ENCODE measurements around the gene E2F4. TPM values are rescaled to one million over a fixed set of nuclear protein-coding genes. Genes with fewer than 3 reads are reported as not detected.

Gene E2F4
- polyA plus RNA-seq, 3 donors from 2014 or later: 42.7 to 85.3 (median 76.0) TPM

GRCh38 chr16:67246756-67247191, 54.8 kb downstream of the E2F4 start:
- peaks cover 50 to 55% of the 10 kb centered on the region in 2 donors for H3K4me1 Mint-ChIP-seq
- H3K4me3 Mint-ChIP-seq: peak overlapping the region; percentile 83 to 95 (median 95)
- DNase-seq: peak in 1 of 3 donors; percentile 25
- H3K9me3 Mint-ChIP-seq: no peaks in the 10 kb centered on the region
- H3K27me3 Mint-ChIP-seq (ENCODE audit: low read depth in 3 of 3): peaks cover 7 to 16% (median 11%) of the 10 kb centered on the region in 3 donors
- no peaks in the 10 kb centered on the region for H3K36me3 Mint-ChIP-seq
- H3K27ac Mint-ChIP-seq: peak overlapping the region; percentile 71 to 91 (median 84)

- peak within 1 kb of the TSS; percentile 81 to 91 (median 88) for H3K27ac Mint-ChIP-seq
- peaks cover 49 to 54% of the 10 kb centered on the region in 2 donors for H3K4me1 Mint-ChIP-seq
- DNase-seq: peak; percentile 97 to 99 (median 98)
- H3K9me3 Mint-ChIP-seq: no peaks in the 10 kb centered on the region
- H3K36me3 Mint-ChIP-seq: no peaks in the 10 kb centered on the region
- peaks cover 7 to 16% (median 14%) of the 10 kb centered on the region in 3 donors for H3K27me3 Mint-ChIP-seq (ENCODE audit: low read depth in 3 of 3)
- H3K4me3 Mint-ChIP-seq: peak within 1 kb of the TSS; percentile 83 to 95 (median 95)
These were observed 55.5 kb downstream of the E2F4 start, which contains the start of gene FHOD1 for GRCh38 chr16:67247192-67248072. TSS of gene FHOD1 (minus strand) at chr16:67247481. CDS start at chr16:67247410, 71 bp downstream.

GRCh38 chr16:67248073-67248400, 56.1 kb downstream of the E2F4 start:
- Mint-ChIP-seq H3K4me3 (peak overlapping the region; percentile 83 to 95 (median 95)), H3K9me3 (no peaks in the 10 kb centered on the region), H3K36me3 (no peaks in the 10 kb centered on the region), H3K27ac (peak overlapping the region; percentile 81 to 91 (median 87)), H3K4me1 (peaks cover 46 to 49% of the 10 kb centered on the region in 2 donors), H3K27me3 (ENCODE audit: low read depth in 3 of 3) (peaks cover 7 to 19% (median 16%) of the 10 kb centered on the region in 3 donors)
- no peak for DNase-seq

Other genes starting within 250 kb of the E2F4 start
- not detected for gene CES3, start 230.9 kb upstream of the E2F4 start, polyA plus RNA-seq
- 1 to 10 TPM in 1 of 3 donors, under 1 TPM in 1, not detected in 1; 0.98 to 1.6 TPM for gene CES4A, start 203.6 kb upstream of the E2F4 start, polyA plus RNA-seq
- 100 to 1,000 TPM in 1 of 3 donors, 10 to 100 TPM in 2; 93.5 to 118 (median 95.2) TPM for gene CBFB, start 163.0 kb upstream of the E2F4 start, polyA plus RNA-seq
- 10 to 100 TPM in 2 of 3 donors, 1 to 10 TPM in 1; 5.7 to 15.1 (median 14.4) TPM for gene PHAF1, start 82.2 kb upstream of the E2F4 start, polyA plus RNA-seq
- under 1 TPM in 2 of 3 donors, not detected in 1; 0.13 to 0.18 TPM for gene B3GNT9, start 41.2 kb upstream of the E2F4 start, polyA plus RNA-seq
- gene TRADD, start 32.2 kb upstream of the E2F4 start, polyA plus RNA-seq: 10 to 100 TPM; 44.9 to 53.7 (median 49.4) TPM
- 1 to 10 TPM; 3.8 to 7.4 (median 5.7) TPM for gene FBXL8, start 32.2 kb upstream of the E2F4 start, polyA plus RNA-seq
- not detected for gene HSF4, start 27.4 kb upstream of the E2F4 start, polyA plus RNA-seq
- under 1 TPM in 2 of 3 donors, not detected in 1; 0.18 to 0.47 TPM for gene NOL3, start 21.6 kb upstream of the E2F4 start, polyA plus RNA-seq
- gene MATCAP1, start 8.2 kb upstream of the E2F4 start, polyA plus RNA-seq: under 1 TPM in 1 of 3 donors, not detected in 2; 1.00 TPM
- not detected for gene EXOC3L1, start 2.0 kb upstream of the E2F4 start, polyA plus RNA-seq
- gene ELMO3, start 7.0 kb downstream of the E2F4 start, polyA plus RNA-seq: not detected
- 100 to 1,000 TPM; 104 to 154 (median 107) TPM for gene TMEM208, start 35.0 kb downstream of the E2F4 start, polyA plus RNA-seq
- gene FHOD1, start 55.3 kb downstream of the E2F4 start, polyA plus RNA-seq: 1 to 10 TPM; 3.5 to 8.2 (median 4.8) TPM
- under 1 TPM in 1 of 3 donors, not detected in 2; 0.46 TPM for gene SLC9A5, start 56.8 kb downstream of the E2F4 start, polyA plus RNA-seq
- gene PLEKHG4, start 87.4 kb downstream of the E2F4 start, polyA plus RNA-seq: 1 to 10 TPM; 3.7 to 8.1 (median 5.3) TPM
- not detected for gene KCTD19, start 134.6 kb downstream of the E2F4 start, polyA plus RNA-seq
- gene LRRC36, start 134.7 kb downstream of the E2F4 start, polyA plus RNA-seq: not detected
- under 1 TPM in 2 of 3 donors, not detected in 1; 0.22 to 0.78 TPM for gene TPPP3, start 201.3 kb downstream of the E2F4 start, polyA plus RNA-seq
- under 1 TPM in 2 of 3 donors, not detected in 1; 0.64 to 0.71 TPM for gene ZDHHC1, start 224.3 kb downstream of the E2F4 start, polyA plus RNA-seq
- not detected for gene HSD11B2, start 239.0 kb downstream of the E2F4 start, polyA plus RNA-seq

Data from immature natural killer cell (primary cell).